Stimulated activated CD4-positive, alpha-beta T cell treated with anti-CD3 and anti-CD28 coated beads, TNF-alpha, amount 100 ng/mL, for 1 hour (primary cell): ENCODE data around the gene WNT4.

ENCODE experiments used
- DNase-seq, 3 donors: peaks; one replicate each; pipeline ENCODE4 v3.0.0-alpha.2; 2020; ENCODE audit warnings: low read depth in 3 of 3, low spot score in 1 of 3

Gene WNT4

GRCh38 chr1:22114083-22115012 is 28.5 kb downstream of the WNT4 start:
- DNase-seq = no peak

DNA sequence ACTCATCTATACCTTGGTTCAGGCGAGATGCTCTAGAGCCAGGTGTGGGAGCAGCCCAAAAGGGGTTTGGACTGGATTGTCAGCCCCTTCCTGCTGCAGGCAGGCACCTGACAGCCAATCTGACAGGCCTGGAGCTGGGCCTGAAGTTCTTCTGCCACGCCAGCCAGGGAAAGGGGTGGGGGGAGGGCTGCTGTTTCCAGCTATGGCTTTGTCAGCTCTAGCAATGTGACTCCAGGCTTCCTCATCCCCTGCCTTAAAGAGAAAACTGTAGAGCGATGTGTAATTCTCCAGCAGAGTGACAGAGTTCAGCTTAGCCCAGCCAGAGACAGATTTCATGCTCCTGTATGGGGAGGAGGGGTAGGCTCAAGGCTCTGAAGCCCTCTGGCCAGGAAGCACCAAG is 30.3 kb downstream of the WNT4 start:
- DNase-seq = no peak

- DNase-seq = no peak
Measured at GRCh38 chr1:22111620-22112019, 31.3 kb downstream of the WNT4 start.

DNA sequence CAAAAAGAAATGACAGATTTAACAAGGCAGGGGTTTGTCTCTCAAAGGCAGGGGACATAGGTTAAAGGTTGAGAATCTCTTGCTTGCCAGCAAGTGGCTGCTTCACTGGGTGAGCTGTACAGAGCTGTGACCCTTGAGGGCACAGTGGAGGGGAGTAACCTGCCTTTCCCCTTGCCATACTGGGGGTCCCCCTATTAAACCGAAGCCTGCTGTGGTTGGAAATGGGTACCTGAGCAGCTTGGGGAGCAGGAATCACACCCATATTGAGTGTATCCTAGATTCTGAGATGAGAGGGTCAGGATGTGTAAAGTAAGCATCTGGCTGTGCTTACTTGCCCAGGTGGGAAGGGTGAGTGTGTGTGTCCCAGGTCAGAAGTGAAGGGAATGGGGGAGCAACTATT is 31.8 kb downstream of the WNT4 start:
- DNase-seq = no peak

DNA sequence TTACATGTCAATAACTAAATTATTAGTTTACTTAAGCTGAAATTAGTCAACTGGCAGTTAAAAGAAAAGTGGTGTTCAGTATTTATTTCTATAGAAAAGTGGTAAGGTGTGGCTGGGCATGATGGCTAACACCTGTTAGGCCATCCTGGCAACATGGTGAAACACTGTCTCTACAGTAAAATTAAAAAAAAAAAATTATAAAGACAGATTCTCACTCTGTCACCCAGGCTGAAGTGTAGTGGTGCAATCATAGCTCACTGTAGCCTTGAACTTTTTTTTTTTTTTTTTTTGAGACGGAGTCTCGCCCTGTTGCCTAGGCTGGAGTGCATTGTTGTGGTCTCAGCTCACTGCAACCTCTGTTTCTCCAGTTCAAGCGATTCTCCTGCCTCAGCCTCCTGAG is 32.9 kb downstream of the WNT4 start:
- no peak for DNase-seq

DNA sequence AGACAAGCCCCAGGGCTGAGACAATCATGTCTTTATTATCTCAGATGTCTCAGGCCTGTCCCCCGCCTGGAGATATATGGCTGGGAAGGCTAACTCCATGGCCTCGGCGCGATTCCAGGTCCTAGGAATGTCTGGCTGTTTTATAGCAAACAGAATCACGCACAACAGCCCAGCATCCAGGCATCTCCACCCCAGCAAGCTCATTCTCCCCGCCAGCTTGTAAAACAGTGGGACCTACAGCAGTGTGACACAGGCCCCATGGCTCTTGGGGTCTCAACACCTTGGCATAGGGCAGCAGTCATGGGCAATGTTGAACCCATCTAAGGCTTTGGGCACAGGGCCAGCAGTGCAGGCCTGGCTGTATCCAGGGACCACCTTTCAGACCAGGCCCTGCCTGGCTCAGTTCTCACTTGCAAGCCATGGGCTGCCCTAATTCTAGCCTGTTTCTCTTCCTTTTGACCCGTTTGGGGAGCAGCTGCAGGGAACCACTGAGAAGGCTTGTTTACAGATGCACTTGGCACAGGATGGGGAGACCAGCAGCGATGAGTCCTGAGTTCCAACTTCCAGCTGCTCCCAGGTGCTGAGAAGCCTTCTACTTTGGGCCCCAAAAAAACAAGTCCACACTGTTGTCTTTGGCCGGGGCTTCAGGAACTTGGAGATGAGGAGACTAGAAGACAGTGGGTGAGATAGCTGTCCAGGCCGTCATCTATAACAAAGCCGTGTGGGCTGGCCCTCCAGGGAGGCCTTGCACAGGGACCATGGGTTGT is 34.4 kb downstream of the WNT4 start:
- DNase-seq = no peak

- no peak for DNase-seq
Measured at GRCh38 chr1:22107126-22107525, 35.8 kb downstream of the WNT4 start.

- no peak for DNase-seq
Measured at GRCh38 chr1:22105611-22106207, 37.2 kb downstream of the WNT4 start.

DNA sequence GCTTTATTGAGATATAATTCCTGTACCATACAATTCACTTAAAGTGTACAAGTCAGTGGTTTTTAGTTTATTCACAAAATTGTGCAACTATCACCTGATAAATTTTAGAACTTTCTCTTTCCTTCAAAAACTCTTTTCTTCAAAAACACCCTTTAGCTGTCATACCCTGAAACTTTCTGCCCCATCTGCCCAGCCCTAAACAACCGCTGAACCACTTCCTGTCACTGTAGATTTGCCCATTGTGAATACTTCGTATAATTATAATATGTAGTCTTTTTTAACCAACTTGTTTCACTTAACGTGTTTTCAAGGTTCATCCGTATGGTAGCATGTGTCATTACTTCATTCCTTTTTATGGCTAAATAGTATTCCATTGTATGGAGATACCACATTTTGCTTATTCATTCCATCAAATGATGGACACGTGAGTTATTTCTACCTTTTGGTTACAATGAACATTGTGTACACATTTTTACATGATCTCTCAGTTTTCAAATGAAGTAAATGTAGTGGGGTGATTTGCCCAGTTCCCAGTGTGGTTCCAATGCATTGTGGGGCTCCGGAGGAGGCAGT is 37.9 kb downstream of the WNT4 start:
- DNase-seq = no peak

DNA sequence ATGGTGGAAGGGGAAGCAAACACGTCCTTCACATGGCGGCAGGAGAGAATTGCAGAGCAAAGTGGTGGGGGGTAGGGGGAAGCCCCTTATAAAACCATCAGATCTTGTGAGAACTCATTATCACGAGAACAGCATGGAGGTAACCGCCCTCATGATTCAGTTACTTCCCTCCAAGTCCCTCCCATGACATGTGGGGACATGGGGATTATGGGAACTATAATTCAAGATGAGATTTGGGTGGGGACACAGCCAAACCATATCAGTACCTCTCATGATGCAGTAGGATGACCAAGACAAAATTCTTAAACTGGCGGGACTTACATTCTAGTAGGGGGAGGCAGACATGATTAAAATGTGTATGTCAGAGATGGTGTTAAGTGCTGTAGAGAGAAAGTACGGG is 38.8 kb downstream of the WNT4 start:
- DNase-seq = no peak

DNA sequence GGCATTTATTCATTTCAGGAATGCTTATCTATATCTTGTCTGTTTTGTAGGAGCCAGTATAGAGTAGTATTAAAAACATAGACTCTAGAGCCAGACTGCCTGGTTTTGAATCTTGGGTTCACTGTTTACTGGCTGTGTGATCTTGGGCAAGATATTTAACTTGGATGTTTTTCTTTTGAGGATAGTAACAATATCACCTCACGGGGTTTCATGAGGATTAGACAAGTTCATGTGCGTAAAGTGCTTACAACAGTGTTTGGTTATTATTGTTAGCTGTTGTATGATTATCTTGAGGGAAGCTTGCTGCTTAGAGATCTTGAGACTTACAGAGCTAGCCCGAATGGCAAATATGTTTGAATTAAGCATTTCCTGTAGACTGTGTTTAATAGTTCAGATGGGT is 40.2 kb downstream of the WNT4 start:
- DNase-seq = no peak

DNA sequence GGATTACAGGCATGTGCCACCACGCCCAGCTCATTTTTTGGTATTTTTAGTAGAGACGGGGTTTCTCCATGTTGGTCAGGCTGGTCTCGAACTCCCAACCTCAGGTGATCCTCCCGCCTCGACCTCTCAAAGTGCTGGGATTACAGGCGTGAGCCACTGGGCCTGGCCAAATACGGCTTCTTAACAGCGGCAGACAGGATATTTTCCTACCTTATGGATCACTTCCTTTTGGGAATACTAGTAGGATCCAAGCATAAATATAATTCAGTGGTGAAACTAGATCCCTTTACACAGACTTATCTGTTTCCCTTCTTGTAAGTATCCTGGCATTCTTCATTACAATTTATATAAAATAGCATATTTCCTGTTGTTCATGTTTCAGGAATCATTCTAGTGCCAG is 40.9 kb downstream of the WNT4 start:
- no peak for DNase-seq

DNA sequence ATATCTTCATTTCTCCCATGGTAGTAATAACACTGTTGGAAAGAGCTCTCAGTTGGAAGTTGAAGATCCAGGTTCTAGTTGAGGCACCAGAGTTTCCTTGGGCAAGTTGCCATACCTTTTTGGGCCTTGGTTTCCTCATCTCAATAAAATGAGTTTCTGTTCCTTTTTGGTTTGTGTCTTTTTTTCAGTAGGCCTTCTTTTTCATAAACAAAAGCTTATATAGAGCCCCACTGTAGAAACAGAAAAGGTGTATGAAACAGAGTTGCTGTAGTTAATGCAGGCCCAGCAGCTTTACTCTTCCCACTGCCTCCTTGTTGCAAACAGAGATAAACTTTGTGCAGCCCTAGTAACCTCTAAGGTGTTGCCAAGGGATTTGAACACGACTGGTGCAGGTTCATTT is 41.7 kb downstream of the WNT4 start:
- no peak for DNase-seq

- no peak for DNase-seq
Measured at GRCh38 chr1:22100168-22100567, 42.7 kb downstream of the WNT4 start.

- DNase-seq = no peak
Measured at GRCh38 chr1:22098752-22099151, 44.1 kb downstream of the WNT4 start.

DNA sequence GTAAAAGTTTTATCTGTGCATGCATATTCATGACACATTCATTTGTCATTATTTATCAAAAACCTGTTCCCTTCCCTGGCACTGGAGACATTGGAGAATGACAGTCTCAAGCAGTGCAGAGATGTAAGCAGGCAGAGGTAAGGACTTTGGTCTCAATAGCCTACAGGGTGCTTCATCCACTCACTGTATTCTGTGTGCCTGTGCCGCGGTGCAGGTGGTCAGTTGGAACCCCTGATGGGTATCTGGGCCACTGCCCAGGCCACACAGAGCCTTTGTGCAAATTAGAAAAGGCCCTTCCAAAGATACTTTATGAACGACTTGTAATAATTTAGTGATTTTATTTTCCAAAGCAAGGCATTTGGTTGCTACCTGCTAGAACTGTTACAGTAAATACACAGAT is 46.4 kb downstream of the WNT4 start:
- DNase-seq = no peak

GRCh38 chr1:22096036-22096435 is 46.9 kb downstream of the WNT4 start:
- no peak for DNase-seq

DNA sequence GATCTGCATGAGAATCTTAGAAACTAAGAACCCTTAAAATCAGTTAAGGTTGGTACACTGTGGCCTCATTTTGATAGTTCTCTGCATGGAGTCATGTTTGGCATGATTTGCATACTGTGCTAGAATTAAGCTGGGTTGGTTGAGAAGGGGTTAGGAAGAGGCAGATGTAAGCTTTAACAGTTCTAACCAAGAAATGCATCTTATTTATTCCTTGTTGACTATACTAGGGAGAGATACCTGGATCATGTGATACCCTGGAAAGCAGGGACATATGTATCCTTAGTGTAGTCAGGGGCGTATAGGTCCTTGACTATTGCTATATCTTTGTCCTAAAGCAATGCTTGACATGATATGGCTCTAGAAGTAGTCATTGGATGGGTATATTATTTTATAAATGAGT is 49.4 kb downstream of the WNT4 start:
- DNase-seq = no peak

DNA sequence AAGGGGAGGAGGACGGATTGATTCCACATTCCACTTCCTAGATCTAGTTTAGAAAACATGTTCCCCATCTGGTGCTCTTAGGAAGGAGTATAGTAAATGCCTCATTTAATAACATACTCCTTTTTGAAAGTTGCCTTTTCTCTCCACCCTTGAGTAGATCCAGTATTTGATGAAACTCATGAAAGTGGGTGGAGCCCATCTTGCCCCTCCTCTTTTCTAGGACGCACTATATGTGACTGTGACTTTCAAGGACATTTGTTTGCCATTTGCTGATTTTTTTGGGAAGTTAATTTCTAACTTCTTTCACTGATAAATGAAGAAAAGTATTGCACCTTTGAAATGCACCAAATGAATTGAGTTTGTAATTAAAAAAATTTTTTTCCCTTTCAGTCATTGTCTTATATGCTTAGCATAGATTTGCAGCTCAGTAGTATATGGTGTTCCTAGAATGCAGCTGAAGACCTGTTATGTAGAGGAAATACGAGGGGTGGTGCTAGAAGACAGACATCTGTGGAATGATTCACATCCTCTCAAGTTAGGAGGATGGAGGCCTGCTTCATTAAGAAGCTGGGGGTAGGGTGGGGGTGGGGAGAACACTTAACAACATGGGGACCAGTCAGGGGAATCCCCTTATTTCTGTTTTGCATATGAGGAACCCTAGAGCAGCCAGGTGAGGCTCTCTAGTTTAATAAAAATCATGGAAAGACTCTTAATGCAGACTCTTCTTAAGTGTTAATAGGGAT is 50.7 kb downstream of the WNT4 start:
- peak in 2 of 3 donors; percentile 7 to 12 for DNase-seq

- DNase-seq = no peak
Measured at GRCh38 chr1:22090867-22091266, 52.0 kb downstream of the WNT4 start.

DNA sequence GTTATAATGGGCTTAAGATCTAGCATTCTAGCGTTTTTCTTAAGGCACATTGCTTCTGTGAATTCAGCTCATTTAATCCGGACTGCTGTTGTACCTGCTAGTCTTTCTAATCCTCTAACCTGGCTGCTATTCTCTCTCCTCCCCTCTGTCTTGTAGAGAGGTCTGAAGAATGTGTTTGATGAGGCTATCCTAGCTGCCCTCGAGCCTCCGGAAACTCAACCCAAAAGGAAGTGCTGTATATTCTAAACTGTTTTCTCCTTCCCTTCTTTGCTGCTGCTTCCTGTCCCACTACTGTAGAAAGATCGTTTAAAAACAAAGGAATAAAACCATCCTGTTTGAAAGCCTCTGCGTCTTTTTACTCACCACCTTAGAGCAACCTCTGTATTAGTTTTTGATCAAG is 53.1 kb downstream of the WNT4 start:
- DNase-seq = no peak
